ENCODE results near the gene NAP1L2.
"Not testable (repeated sequence)": the region's sequence is repeated elsewhere in the genome, so short reads cannot be mapped to it uniquely, and the experiment has no call there.

NAP1L2 gene, protein sequence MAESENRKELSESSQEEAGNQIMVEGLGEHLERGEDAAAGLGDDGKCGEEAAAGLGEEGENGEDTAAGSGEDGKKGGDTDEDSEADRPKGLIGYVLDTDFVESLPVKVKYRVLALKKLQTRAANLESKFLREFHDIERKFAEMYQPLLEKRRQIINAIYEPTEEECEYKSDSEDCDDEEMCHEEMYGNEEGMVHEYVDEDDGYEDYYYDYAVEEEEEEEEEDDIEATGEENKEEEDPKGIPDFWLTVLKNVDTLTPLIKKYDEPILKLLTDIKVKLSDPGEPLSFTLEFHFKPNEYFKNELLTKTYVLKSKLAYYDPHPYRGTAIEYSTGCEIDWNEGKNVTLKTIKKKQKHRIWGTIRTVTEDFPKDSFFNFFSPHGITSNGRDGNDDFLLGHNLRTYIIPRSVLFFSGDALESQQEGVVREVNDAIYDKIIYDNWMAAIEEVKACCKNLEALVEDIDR
- total RNA-seq = 0 to 0.07 (median 0) reads per million in 18 experiments

DNA sequence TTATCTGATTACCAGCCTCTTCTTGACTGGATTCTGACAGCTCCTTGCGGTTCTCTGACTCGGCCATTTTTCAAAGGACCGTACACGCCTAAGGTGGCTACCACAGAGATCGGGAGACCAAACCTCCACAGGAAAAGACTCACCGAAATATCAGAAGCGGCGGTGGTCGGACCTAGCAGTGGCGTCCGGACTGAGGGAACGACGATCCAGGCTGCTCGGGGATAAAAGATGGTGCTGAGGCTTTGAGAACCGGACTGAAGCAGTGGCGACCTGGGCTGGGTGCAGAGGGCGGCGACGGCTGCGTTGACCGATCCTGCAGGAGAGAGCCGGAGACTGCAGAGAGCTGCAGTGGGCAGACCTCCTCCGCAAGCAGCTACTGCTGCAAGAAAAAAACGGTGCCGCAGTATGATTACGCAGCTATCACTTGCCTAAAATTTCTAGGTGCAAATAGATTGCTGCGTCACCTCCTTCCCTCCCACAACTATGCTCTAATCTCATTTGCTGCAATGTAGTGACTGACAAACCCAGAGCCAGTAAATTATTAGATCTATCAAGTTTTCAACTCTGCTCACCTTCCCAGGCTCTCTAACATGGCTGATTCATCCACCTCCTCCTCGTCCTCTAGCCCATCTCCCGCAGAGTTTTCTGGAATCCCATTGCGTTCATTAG is at the start of gene NAP1L2:
Gene NAP1L2, minus strand, starts transcription at position 426 of the 669 bp plus-strand sequence. Its CDS starts 359 bp downstream, at position 67.
- no peak for DNase-seq

- no peak for DNase-seq
These were observed 48.3 kb upstream of the NAP1L2 start for GRCh38 chrX:73262991-73263390.

- DNase-seq = no peak
These were observed 24.6 kb upstream of the NAP1L2 start for GRCh38 chrX:73239242-73239641.

DNA sequence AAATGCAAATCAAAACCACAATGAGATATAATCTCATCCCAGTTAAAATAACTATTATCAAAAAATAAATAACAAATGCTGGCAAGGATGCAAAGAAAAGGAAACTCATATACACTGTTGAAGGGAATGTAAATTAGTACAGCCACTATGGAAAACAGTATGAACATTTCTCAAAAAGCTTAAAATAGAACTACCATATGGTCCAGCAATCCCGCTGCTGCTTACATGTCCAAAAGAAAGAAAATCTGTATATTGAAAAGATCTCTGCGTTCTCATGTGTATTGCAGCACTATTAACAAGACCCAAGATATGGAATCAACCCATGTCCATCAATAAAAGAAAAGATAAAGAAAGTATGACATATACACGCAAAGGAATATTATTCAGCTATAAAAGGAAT is 3.0 kb upstream of the NAP1L2 start:
- DNase-seq = no peak

DNA sequence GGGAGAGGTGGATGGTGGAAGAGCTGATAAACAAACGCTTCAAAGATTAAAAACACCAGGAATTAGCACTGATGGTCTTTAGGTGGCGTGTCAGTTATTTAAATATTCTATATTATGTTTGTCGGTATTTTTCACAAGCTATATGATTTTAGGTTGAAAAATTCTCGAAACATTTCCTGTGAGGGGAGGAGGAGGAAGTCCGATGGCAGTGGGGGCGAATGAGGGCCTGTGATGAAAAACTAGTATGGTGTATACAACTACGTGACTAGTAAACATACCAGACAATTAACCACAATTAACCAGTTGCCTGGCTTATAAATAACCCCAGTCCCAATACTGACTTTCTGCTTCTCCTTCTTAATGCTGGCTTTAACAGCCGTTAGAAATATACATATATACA is 595 bp upstream of the NAP1L2 start:
- no peak for DNase-seq

DNA sequence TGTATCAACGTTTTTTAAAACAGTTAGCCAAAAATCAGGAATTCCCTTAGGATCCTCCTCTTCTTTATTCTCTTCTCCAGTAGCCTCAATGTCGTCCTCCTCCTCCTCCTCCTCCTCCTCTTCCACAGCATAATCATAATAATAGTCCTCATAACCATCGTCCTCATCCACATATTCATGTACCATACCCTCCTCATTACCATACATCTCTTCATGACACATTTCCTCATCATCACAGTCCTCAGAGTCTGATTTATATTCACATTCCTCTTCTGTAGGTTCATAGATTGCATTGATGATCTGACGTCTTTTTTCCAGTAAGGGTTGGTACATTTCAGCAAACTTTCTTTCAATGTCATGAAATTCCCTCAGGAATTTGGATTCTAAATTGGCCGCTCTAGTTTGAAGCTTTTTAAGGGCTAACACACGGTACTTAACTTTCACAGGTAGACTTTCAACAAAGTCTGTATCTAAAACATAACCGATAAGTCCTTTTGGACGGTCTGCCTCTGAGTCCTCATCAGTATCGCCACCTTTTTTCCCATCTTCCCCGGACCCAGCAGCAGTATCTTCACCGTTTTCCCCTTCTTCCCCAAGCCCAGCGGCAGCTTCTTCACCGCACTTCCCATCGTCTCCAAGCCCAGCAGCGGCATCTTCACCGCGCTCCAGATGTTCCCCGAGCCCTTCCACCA is 771 bp downstream of the NAP1L2 start:
- no peak for DNase-seq

DNA sequence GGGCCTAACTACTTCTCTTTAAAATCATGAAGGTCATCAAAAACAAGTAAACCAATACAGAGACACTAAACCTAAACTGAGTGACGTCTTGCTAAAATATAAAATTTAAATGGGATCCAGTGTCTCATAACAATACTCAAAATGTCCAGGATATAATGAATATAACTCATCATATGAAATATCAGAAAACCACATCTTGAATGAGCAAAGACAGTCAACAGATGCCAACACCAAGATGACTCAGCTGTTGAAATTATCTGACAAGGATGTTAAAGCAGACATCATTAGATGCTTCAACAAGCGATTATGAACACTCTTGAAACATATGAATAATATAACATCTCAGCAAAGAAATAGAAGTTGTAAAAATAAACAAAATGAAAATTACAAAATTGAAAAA is 8.3 kb downstream of the NAP1L2 start:
- no peak for DNase-seq

GRCh38 chrX:73182502-73183114 is 32.0 kb downstream of the NAP1L2 start:
- no peak for DNase-seq

DNA sequence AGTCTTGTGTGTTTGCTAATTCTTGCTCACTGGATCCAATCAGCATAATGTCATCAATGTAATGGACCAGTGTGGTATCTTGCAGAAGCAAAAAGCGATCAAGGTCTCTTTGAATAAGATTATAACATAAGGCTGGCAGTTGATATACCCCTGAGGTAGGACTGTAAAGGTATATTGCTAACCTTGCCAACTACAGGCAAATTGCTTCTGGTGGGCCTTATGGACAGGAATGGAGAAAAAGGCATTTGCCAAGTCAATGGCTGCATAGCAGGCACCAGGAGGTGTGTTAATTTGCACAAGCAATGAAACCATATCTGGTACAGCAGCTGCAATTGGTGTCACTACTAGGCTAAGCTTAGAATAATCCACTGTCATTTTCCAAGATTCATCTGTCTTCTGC is 45.7 kb downstream of the NAP1L2 start:
- not testable (repeated sequence) for DNase-seq
